ENCODE results near the gene VEGFD.

VEGFD gene

DNA sequence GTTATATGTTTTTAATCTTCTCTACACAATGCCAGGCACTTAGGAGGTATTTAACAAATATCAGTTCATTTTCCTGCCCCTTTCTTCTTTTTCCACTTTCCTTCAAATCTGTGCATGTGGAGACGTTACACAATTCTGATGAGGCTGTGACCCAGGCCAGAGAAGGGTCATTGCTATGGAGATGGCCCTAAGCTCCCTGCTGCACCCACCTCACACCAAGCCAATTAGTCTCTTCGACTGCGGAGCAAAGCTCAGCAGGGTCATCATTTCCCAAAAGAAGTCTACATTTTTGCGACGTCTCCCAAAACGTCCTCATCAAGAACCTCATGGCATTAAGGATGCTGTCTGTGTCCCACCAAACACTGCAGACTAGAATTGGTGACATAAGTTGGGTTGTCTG lies 28.9 kb upstream of the VEGFD start:
- Histone ChIP-seq H3K9me2 (replicated peaks; ENCODE audit: insufficient read depth, low read length) (no peaks in the 10 kb centered on the region), H3K36me3 (replicated peaks; ENCODE audit: insufficient read depth, low read length) (no peaks in the 10 kb centered on the region), H3K9ac (ENCODE audit: low read length) (no peak overlapping the region), H3K4me1 (ENCODE audit: low read length) (no peaks in the 10 kb centered on the region), H3K9me3 (replicated peaks; ENCODE audit: insufficient read depth, low read length) (no peaks in the 10 kb centered on the region), H2AFZ (ENCODE audit: low read length) (no peak overlapping the region), H3K27me3 (replicated peaks; ENCODE audit: insufficient read depth, low read length) (no peaks in the 10 kb centered on the region), H3K79me2 (ENCODE audit: low read length) (no peaks in the 10 kb centered on the region), H3F3A (ENCODE audit: insufficient read depth, low read length) (no peaks in the 10 kb centered on the region), H3K4me2 (ENCODE audit: low read depth, low read length) (no peak overlapping the region), H3K27ac (ENCODE audit: low read length) (no peak overlapping the region), H4K20me1 (ENCODE audit: insufficient read depth, low read length) (no peaks in the 10 kb centered on the region), H3K4me3 (ENCODE audit: low read length) (no peak overlapping the region)
- DNase-seq: no peak
- TF ChIP-seq EZH2 (optimal IDR thresholded peaks at IDR 0.05; ENCODE audit: low read depth, low read length) (no peak), EZH2phosphoT487 (IDR thresholded peaks at IDR 0.05; ENCODE audit: low read length) (no peak)
- TF ChIP-seq, protein P1, sequence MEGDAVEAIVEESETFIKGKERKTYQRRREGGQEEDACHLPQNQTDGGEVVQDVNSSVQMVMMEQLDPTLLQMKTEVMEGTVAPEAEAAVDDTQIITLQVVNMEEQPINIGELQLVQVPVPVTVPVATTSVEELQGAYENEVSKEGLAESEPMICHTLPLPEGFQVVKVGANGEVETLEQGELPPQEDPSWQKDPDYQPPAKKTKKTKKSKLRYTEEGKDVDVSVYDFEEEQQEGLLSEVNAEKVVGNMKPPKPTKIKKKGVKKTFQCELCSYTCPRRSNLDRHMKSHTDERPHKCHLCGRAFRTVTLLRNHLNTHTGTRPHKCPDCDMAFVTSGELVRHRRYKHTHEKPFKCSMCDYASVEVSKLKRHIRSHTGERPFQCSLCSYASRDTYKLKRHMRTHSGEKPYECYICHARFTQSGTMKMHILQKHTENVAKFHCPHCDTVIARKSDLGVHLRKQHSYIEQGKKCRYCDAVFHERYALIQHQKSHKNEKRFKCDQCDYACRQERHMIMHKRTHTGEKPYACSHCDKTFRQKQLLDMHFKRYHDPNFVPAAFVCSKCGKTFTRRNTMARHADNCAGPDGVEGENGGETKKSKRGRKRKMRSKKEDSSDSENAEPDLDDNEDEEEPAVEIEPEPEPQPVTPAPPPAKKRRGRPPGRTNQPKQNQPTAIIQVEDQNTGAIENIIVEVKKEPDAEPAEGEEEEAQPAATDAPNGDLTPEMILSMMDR (IDR thresholded peaks at IDR 0.05; ENCODE audit: low read length): no peak

DNA sequence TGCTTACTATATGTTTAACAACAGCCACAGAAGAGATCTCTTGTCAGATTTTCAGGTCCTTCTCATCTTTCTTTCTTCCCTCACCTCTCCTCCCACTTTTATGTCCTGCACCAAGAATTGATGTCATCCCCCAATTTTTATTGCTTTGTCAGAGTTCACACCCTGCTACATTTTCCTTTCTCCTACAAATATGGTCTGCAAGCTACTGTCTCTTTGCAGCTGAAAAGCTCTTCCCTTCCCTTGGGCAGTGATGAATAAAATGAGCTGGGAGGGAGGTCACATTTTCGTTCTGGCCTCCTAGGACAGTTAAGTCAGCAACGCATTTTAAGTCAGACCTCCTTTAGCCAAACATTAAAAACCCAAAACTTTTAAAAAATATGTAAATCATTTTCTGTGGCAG lies 26.7 kb upstream of the VEGFD start:
- TF ChIP-seq, protein P1 (IDR thresholded peaks at IDR 0.05; ENCODE audit: low read length): no peak
- TF ChIP-seq EZH2phosphoT487 (IDR thresholded peaks at IDR 0.05; ENCODE audit: low read length) (no peak), EZH2 (optimal IDR thresholded peaks at IDR 0.05; ENCODE audit: low read depth, low read length) (no peak)
- Histone ChIP-seq H3K79me2 (ENCODE audit: low read length) (no peaks in the 10 kb centered on the region), H3K9me3 (replicated peaks; ENCODE audit: insufficient read depth, low read length) (no peaks in the 10 kb centered on the region), H3K4me2 (ENCODE audit: low read depth, low read length) (no peak overlapping the region), H3K27ac (ENCODE audit: low read length) (no peak overlapping the region), H3K4me1 (ENCODE audit: low read length) (no peaks in the 10 kb centered on the region), H3K27me3 (replicated peaks; ENCODE audit: insufficient read depth, low read length) (no peaks in the 10 kb centered on the region), H3K4me3 (ENCODE audit: low read length) (no peak overlapping the region), H2AFZ (ENCODE audit: low read length) (no peak overlapping the region), H3K9ac (ENCODE audit: low read length) (no peak overlapping the region), H4K20me1 (ENCODE audit: insufficient read depth, low read length) (no peaks in the 10 kb centered on the region), H3K36me3 (replicated peaks; ENCODE audit: insufficient read depth, low read length) (no peaks in the 10 kb centered on the region), H3K9me2 (replicated peaks; ENCODE audit: insufficient read depth, low read length) (no peaks in the 10 kb centered on the region), H3F3A (ENCODE audit: insufficient read depth, low read length) (no peaks in the 10 kb centered on the region)
- no peak for DNase-seq

DNA sequence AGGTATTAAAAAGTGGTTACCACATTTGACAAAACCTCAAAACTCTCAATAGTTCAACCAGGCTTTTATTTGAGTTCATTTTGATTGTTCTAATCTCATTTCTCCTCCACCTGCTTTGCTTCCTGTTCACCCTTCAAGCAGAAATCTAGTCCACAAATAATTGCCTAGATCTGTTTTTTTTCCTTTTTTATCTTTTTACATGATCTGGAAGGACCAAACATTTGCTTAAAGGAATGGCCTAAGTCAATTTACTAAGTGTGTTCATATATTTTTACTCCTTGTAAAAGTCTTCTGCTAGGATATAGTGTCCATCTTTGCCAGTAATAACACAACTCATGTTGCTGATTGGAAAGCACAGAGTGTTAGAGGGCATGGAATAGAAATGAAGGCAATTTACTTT lies 26.2 kb upstream of the VEGFD start:
- no peaks in the 10 kb centered on the region for H3K4me1 ChIP-seq (ENCODE audit: low read length)
- H3K4me2 ChIP-seq (ENCODE audit: low read depth, low read length): no peak overlapping the region
- no peaks in the 10 kb centered on the region for H3F3A ChIP-seq (ENCODE audit: insufficient read depth, low read length)
- H2AFZ ChIP-seq (ENCODE audit: low read length): no peak overlapping the region
- H3K79me2 ChIP-seq (ENCODE audit: low read length): no peaks in the 10 kb centered on the region
- no peaks in the 10 kb centered on the region for H3K9me2 ChIP-seq (replicated peaks; ENCODE audit: insufficient read depth, low read length)
- no peaks in the 10 kb centered on the region for H3K9me3 ChIP-seq (replicated peaks; ENCODE audit: insufficient read depth, low read length)
- no peak for DNase-seq
- H3K27ac ChIP-seq (ENCODE audit: low read length): no peak overlapping the region
- no peaks in the 10 kb centered on the region for H4K20me1 ChIP-seq (ENCODE audit: insufficient read depth, low read length)
- no peak overlapping the region for H3K4me3 ChIP-seq (ENCODE audit: low read length)
- no peaks in the 10 kb centered on the region for H3K36me3 ChIP-seq (replicated peaks; ENCODE audit: insufficient read depth, low read length)
- TF ChIP-seq EZH2 (optimal IDR thresholded peaks at IDR 0.05; ENCODE audit: low read depth, low read length) (no peak), EZH2phosphoT487 (IDR thresholded peaks at IDR 0.05; ENCODE audit: low read length) (no peak)
- TF ChIP-seq, protein P1 (IDR thresholded peaks at IDR 0.05; ENCODE audit: low read length): no peak
- H3K27me3 ChIP-seq (replicated peaks; ENCODE audit: insufficient read depth, low read length): no peaks in the 10 kb centered on the region
- H3K9ac ChIP-seq (ENCODE audit: low read length): no peak overlapping the region
